NB4 (cell line): ENCODE measurements around the gene ZAP70.

Experiments used
- DNase-seq: peaks from one replicate; pipeline ENCODE4 v3.0.0; 2010; ENCODE audit warnings: low read depth
- H3K4me3 ChIP-seq: one replicate; pipeline ENCODE4 v1.5.1; 2011; ENCODE audit warnings: mild to moderate bottlenecking, low read depth, low read length, moderate library complexity
- MYC ChIP-seq: IDR thresholded peaks from 2 replicates; pipeline ENCODE4 v1.6.1; 2011; ENCODE audit warnings: low read depth, low read length
- POLR2A ChIP-seq: IDR thresholded peaks from 2 replicates; pipeline ENCODE4 v1.6.1; 2011; ENCODE audit warnings: mild to moderate bottlenecking; ENCODE audit not compliant: insufficient read length; ENCODE audit errors: extremely low read depth
- TF ChIP-seq, protein P1 (sequence below): IDR thresholded peaks from one replicate; pipeline ENCODE4 v1.5.1; 2012; ENCODE audit warnings: low read depth, low read length
- TF ChIP-seq, protein P2 (sequence below): IDR thresholded peaks from 2 replicates; pipeline ENCODE4 v1.6.1; 2011; ENCODE audit warnings: low read depth, low read length

Gene ZAP70

DNA sequence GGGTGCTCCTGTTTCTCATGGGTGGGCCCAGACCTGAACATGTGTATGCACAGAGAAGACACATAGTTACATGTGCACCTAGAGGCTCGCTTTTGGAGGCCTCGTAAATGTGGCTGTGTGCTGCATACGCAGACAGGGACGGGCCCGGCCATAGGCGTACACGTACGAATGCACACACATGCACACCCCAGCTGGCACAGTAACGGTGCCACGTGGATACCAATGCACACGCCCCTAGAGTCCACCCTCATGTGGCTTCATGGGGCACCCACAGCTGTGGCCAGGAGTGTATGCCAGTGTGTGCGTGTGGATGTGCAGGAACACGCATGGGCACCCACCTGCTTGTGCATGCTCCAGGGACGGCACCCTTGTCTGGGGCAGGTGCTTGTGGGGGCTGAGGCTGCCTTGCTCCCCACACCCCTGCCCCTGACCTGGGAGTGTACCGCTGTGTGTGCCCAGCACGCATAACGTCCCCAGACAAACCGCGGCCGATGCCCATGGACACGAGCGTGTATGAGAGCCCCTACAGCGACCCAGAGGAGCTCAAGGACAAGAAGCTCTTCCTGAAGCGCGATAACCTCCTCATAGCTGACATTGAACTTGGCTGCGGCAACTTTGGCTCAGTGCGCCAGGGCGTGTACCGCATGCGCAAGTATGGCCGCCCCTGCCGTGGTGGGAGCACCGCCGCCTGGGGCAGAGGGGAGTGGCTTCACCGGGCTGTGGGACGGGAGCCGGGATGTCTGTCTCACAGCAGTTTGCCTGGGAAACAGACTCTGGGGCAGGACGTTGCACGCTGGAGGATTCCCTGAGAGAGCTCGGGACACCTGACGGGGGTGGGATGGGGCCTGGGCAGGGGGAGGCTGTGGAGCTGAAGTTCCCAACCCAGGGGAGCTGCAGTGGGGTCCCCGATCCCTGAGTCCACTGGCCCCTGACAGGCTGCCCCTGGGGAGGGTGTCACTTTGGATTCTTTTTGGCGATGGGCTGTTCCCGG lies 21.0 kb downstream of the ZAP70 start:
- no peak for DNase-seq
- no peak overlapping the region for H3K4me3 ChIP-seq
- TF ChIP-seq, protein P1, sequence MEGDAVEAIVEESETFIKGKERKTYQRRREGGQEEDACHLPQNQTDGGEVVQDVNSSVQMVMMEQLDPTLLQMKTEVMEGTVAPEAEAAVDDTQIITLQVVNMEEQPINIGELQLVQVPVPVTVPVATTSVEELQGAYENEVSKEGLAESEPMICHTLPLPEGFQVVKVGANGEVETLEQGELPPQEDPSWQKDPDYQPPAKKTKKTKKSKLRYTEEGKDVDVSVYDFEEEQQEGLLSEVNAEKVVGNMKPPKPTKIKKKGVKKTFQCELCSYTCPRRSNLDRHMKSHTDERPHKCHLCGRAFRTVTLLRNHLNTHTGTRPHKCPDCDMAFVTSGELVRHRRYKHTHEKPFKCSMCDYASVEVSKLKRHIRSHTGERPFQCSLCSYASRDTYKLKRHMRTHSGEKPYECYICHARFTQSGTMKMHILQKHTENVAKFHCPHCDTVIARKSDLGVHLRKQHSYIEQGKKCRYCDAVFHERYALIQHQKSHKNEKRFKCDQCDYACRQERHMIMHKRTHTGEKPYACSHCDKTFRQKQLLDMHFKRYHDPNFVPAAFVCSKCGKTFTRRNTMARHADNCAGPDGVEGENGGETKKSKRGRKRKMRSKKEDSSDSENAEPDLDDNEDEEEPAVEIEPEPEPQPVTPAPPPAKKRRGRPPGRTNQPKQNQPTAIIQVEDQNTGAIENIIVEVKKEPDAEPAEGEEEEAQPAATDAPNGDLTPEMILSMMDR: no peak
- no peak for TF ChIP-seq MYC
- TF ChIP-seq POLR2A: no peak
- TF ChIP-seq, protein P2, sequence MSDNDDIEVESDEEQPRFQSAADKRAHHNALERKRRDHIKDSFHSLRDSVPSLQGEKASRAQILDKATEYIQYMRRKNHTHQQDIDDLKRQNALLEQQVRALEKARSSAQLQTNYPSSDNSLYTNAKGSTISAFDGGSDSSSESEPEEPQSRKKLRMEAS: no peak

DNA sequence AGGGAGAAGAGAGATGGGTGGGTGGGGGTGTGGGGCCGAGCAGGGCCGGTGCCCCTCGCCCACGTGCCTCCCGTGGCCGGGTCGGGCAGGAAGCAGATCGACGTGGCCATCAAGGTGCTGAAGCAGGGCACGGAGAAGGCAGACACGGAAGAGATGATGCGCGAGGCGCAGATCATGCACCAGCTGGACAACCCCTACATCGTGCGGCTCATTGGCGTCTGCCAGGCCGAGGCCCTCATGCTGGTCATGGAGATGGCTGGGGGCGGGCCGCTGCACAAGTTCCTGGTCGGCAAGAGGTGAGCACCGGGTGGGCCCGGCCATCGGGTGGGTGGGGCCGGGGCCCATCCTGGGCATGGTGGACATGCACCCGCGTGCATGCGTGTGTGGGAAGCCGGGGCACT lies 21.8 kb downstream of the ZAP70 start:
- TF ChIP-seq, protein P1: no peak
- no peak for TF ChIP-seq MYC
- TF ChIP-seq POLR2A: no peak
- TF ChIP-seq, protein P2: no peak
- no peak overlapping the region for H3K4me3 ChIP-seq
- no peak for DNase-seq

DNA sequence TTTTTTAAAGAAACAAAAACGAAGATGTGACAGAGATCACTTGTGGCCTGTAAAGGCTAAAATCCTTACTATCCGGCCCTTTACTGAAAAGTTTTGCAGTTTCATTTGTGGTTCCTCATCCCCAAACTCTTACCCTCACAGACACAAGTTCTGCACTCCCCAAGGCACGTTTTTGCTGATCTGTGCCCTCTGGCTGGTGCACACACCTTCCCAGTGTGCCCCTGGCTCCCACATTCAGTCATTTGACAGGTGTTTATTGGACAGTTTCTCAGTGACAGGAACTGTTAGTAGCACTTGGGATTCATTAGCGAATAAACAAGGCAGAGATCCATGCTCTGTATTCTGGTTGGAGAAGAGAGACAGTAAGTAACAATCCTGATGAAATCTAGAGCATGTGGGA lies 22.8 kb downstream of the ZAP70 start:
- no peak for DNase-seq
- no peak overlapping the region for H3K4me3 ChIP-seq
- TF ChIP-seq, protein P2: no peak
- no peak for TF ChIP-seq MYC

DNA sequence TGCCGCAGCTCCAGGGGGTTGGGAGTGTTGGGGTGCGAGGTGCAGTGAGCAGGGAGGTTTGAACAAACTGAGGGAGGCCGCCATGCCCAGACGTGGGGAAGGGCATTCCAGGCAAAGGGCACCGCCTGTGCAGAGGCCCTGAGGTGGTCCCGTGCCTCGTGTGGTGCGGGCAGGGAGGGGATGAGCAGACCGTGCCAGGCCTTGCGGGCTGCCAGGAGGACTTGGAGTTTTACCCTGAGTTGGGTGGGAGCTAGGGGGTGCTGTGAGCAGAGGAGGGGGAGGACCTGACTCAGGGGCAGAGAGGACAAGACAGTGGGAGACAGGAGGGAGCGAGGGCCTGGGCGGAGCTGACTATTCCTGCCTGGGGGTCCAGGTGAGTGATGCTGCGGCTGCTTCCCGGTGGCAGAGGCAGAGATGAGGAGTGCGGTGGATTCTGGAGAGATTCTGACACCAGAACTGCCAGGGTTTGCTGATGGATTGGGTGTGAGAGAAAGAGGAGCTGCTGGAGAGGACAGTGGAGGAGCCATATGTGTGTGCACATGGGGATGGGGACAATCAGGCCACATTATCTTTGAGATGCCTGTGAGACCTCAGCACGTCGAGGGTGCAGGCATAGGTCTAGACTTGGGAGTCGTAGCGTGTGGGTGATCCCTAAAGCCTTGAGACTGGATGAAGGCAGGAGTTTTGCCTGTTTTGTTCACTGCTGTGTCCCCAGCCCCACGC lies 23.4 kb downstream of the ZAP70 start:
- TF ChIP-seq, protein P1: no peak
- TF ChIP-seq, protein P2: no peak
- TF ChIP-seq MYC: no peak
- no peak for TF ChIP-seq POLR2A
- DNase-seq: no peak
- no peak overlapping the region for H3K4me3 ChIP-seq

DNA sequence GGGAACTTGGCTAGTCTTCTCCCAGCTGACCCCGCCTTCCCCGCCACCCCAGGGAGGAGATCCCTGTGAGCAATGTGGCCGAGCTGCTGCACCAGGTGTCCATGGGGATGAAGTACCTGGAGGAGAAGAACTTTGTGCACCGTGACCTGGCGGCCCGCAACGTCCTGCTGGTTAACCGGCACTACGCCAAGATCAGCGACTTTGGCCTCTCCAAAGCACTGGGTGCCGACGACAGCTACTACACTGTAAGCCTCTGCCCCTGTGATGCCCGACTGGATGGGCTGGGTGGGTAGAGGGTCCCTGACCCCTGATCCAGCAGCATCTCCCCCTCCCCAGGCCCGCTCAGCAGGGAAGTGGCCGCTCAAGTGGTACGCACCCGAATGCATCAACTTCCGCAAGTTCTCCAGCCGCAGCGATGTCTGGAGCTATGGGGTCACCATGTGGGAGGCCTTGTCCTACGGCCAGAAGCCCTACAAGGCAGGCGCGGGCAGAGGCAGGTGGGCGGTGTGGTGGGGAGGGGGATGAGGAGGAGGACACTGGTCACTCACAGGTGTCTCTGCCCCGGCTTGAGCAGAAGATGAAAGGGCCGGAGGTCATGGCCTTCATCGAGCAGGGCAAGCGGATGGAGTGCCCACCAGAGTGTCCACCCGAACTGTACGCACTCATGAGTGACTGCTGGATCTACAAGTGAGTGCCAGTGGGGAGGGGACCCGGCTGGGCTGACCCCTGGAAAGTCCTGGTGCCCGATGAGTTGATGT lies 24.2 kb downstream of the ZAP70 start:
- TF ChIP-seq, protein P1: no peak
- TF ChIP-seq MYC (no peak), POLR2A (no peak)
- TF ChIP-seq, protein P2: no peak
- no peak for DNase-seq
- H3K4me3 ChIP-seq: no peak overlapping the region
